ENCODE data around the gene OR52N2. TPM values are rescaled to one million over a fixed set of nuclear protein-coding genes. Genes with fewer than 3 reads are reported as not detected.

The OR52N2 gene
- total RNA-seq: not detected in 2 replicates

DNA sequence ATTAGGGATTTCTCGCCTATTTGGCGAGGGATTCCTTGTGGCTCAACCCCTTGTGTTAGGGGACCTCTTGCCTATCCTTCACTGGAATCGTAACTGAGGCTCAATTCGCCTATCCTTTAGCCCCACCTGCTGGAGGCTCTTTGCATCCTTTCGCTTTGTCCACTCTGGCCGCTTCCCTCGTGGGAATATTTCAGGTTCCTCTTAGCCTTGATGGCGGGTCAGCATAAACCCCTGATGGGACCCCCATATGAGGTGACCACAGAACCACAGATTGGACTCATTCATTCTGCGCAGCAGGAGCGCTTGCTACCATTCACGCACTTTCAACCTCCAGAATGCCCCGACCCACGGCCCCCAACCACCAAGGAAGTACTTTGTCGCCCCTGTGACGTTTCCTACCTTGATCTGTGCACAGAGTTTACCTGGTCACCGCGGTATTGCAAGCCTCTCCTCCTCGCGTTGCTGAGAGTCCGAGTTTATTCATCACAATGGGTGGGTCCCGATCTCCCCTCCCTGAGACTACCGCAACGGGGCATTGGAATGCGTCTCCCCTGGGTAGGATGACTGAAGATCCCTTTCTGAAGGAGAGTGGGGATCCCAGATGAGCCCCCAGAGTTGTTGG lies at the start of gene OR52N2:
TSS of gene OR52N2 (plus strand) at position 425 of the 622 bp plus-strand sequence. CDS start 11,412 bp downstream, outside the sequence.

DNA sequence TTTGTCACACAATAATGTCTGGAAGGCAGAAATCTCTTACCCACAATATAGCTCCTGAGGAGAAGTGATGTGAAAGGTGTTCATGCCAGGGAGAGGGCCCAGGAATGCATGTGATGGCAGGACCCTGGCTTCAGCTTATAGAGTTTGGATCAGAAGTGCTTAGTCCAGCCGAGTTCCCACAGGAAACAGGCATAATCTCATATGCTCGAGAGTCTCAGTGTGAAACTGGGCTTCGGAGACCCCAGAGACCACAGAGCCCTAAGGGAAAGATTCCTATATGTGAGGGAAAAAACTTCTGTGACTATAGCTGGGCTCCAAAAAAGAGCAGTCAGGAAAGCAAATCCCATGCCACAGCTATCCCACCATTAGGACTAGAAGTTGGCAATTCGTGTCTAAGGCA lies 25.5 kb upstream of the OR52N2 start, which contains the start of gene OR52N5:
TSS of gene OR52N5 (minus strand) at position 101 of the 400 bp plus-strand sequence. CDS start 4,721 bp downstream, outside the sequence.

DNA sequence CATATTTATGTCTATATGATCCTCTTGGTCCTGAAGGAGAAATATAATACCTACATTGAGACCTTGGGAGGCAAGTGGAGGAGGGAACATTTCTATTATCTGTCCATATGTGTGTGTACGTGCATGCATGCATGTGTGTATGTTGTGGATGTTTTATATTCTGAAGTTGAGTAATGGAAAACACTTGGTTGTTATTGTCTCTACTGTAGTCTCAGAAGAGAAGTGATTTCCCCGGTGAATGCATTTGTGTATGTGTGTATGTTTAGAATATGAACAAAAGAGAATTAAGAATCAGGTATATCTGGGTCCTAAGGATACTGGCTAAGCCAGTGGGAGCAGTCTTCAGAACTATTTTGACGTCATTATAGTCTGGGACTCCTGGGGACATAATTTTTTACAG lies 17.6 kb upstream of the OR52N2 start, which contains the start of gene OR52N1:
TSS of gene OR52N1 (minus strand) at position 101 of the 400 bp plus-strand sequence. CDS start 2,449 bp downstream, outside the sequence.

DNA sequence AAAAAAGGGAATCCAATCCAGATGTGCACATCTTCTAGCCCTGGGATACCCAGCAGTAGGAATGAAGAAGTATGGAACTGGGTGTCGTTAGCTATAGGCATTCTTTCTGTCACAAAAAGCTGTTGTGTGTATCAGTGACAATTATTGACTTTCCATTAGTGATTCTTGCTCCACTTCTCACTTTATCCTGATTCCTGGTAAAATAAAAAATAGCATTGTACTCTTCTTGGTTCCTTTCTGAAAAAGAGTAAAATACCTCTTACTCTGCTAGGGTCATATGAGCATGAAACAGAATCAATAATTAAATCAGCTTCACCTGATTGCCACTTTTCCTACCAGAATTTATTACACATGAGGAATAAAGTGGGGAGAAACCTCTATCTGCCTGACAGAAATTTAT lies 33.1 kb downstream of the OR52N2 start, which contains the start of gene OR52E6:
TSS of gene OR52E6 (minus strand) at position 101 of the 400 bp plus-strand sequence. CDS start at position 101, 0 bp downstream.

DNA sequence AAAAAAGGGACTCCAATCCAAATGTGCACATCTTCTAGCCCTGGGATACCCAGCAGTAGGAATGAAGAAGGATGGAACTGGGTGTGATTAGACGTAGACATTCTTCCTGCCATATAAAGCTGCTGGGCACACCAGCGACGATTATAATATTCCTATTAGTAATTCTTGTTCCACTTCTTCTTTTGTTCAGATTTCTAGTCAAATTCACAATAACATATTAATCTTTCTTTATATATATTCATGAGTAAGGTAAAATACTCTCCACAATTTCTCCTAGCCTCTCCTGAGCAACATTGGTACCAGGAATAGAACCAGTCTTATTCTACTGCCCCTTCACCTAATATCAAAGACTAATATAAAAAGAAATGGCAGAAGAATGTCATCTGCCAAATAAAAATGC lies 48.9 kb downstream of the OR52N2 start, which contains the start of gene OR52E8:
TSS of gene OR52E8 (minus strand) at position 101 of the 400 bp plus-strand sequence. CDS start at position 101, 0 bp downstream.

Other genes with a start within 250 kb of the OR52N2 start
- not detected in 2 replicates for gene OR52B6, start 228.0 kb upstream of the OR52N2 start, total RNA-seq
- gene TRIM6, start 212.3 kb upstream of the OR52N2 start, total RNA-seq: 0.97 and 2.4 TPM in 2 replicates
- gene TRIM34, start 183.9 kb upstream of the OR52N2 start, total RNA-seq: 5.8 and 26.4 TPM in 2 replicates
- gene TRIM5, start 123.8 kb upstream of the OR52N2 start, total RNA-seq: 84.8 and 97.6 TPM in 2 replicates
- gene TRIM22, start 119.1 kb upstream of the OR52N2 start, total RNA-seq: 89.6 and 196 TPM in 2 replicates
- gene OR56B1, start 72.5 kb upstream of the OR52N2 start, total RNA-seq: not detected in 2 replicates
- not detected in 2 replicates for gene OR52N4, start 54.7 kb upstream of the OR52N2 start, total RNA-seq
- not detected in 2 replicates for gene OR52N5, start 25.6 kb upstream of the OR52N2 start, total RNA-seq
- not detected in 2 replicates for gene OR52N1, start 17.7 kb upstream of the OR52N2 start, total RNA-seq
- not detected in 2 replicates for gene OR52E6, start 33.0 kb downstream of the OR52N2 start, total RNA-seq
- not detected in 2 replicates for gene OR52E8, start 48.8 kb downstream of the OR52N2 start, total RNA-seq
- not detected in 2 replicates for gene OR52E4, start 71.7 kb downstream of the OR52N2 start, total RNA-seq
- gene OR52E5, start 84.3 kb downstream of the OR52N2 start, total RNA-seq: not detected in 2 replicates
- not detected in 2 replicates for gene OR56A3, start 133.3 kb downstream of the OR52N2 start, total RNA-seq
- gene OR56A5, start 159.6 kb downstream of the OR52N2 start, total RNA-seq: not detected in 2 replicates
- not detected in 2 replicates for gene OR52L1, start 178.1 kb downstream of the OR52N2 start, total RNA-seq
- gene OR56A4, start 198.0 kb downstream of the OR52N2 start, total RNA-seq: not detected in 2 replicates
- under 0.01 TPM in 1 of 2 replicates, not detected in the other for gene OR56A1, start 221.8 kb downstream of the OR52N2 start, total RNA-seq

Measured in epithelial cell of umbilical artery (primary cell).